SH-SY5Y (cell line): Measurements from ENCODE around the gene STMP1.

Experiments
- GATA2 ChIP-seq: IDR thresholded peaks from 2 replicates; pipeline ENCODE4 v1.6.1; 2011; ENCODE audit warnings: mild to moderate bottlenecking, low read depth, low read length
- GATA3 ChIP-seq: IDR thresholded peaks from 2 replicates; pipeline ENCODE4 v1.6.1; 2011; ENCODE audit warnings: low read depth, mild to moderate bottlenecking, low read length, moderate library complexity

The STMP1 gene

GRCh38 chr7:135681762-135682161, 19.4 kb downstream of the STMP1 start:
- TF ChIP-seq GATA2 (no peak), GATA3 (no peak)

- TF ChIP-seq GATA3 = no peak
- no peak for TF ChIP-seq GATA2
Observed at GRCh38 chr7:135682191-135682590, 19.9 kb downstream of the STMP1 start.

- TF ChIP-seq GATA3 = no peak
- no peak for TF ChIP-seq GATA2
Observed at GRCh38 chr7:135683609-135684008, 21.3 kb downstream of the STMP1 start.

GRCh38 chr7:135684136-135684535, 21.8 kb downstream of the STMP1 start:
- TF ChIP-seq GATA3 (no peak), GATA2 (no peak)

GRCh38 chr7:135684699-135685098, 22.4 kb downstream of the STMP1 start:
- TF ChIP-seq GATA3 = no peak
- TF ChIP-seq GATA2 = no peak

- TF ChIP-seq GATA3 (no peak), GATA2 (no peak)
Observed at GRCh38 chr7:135685306-135686084, 23.2 kb downstream of the STMP1 start.

GRCh38 chr7:135687466-135687865, 25.2 kb downstream of the STMP1 start:
- TF ChIP-seq GATA2 (no peak), GATA3 (no peak)

- TF ChIP-seq GATA2 (no peak), GATA3 (no peak)
Observed at GRCh38 chr7:135690566-135690965, 28.3 kb downstream of the STMP1 start.

- TF ChIP-seq GATA2 = no peak
- TF ChIP-seq GATA3 = no peak
Observed at GRCh38 chr7:135692055-135692454, 29.7 kb downstream of the STMP1 start.

GRCh38 chr7:135693558-135693957, 31.2 kb downstream of the STMP1 start:
- TF ChIP-seq GATA2 = no peak
- no peak for TF ChIP-seq GATA3

GRCh38 chr7:135697276-135698049, 35.1 kb downstream of the STMP1 start:
- TF ChIP-seq GATA3 (no peak), GATA2 (no peak)

GRCh38 chr7:135704074-135704473, 41.8 kb downstream of the STMP1 start:
- TF ChIP-seq GATA3 = no peak
- no peak for TF ChIP-seq GATA2

- no peak for TF ChIP-seq GATA2
- TF ChIP-seq GATA3 = no peak
Observed at GRCh38 chr7:135704698-135705097, 42.4 kb downstream of the STMP1 start.

- no peak for TF ChIP-seq GATA3
- TF ChIP-seq GATA2 = no peak
Observed at GRCh38 chr7:135706038-135706742, 43.9 kb downstream of the STMP1 start.
